Activated T-cell treated with anti-CD3 and anti-CD28 coated beads for 48 hours (primary cell): Measurements from ENCODE around the gene DLG2.
"Not testable (repeated sequence)": the region's sequence is repeated elsewhere in the genome, so short reads cannot be mapped to it uniquely, and the experiment has no call there.

Source experiments
- DNase-seq: peaks from one replicate; pipeline ENCODE4 v3.0.0-alpha.2; 2020; ENCODE audit warnings: low read depth

Gene DLG2

DNA sequence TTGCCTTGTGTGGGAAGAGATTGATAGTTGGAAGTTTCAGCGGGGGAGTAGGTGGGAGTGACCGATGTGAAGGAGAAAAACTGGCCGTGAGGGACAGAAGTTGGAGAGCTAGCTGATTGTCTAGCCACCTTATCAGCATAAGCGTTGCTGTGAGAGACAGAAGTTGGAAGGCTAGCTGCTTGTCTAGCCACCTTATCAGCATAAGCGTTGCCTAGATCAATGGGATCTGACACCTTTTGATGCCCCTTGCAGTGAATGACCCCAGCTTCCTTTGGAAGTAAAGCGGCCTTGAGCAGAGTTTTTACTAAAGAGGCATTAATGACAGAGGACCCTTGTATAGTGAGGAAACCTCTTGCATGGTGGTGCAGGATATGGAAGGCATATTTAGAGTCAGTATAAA is 2183.3 kb downstream of the DLG2 start:
- not testable (repeated sequence) for DNase-seq

DNA sequence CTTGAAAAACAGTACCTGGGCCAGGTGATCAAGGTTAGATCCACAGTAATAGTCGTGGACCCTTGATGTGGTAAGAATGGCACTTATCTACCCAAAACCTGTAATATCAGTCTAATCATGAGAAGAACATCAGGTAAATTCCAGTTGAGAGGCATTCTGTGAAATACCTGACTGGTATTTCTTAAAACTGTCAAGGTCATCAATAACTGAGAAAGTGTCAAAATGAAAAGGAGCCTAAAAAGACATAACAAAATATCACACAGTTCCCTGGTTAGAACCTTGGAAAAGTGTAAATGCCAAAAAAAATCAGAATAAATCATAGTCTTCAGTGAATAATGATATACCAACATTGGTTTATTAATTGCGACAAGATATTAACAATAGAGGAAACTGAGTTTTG is 2185.5 kb downstream of the DLG2 start:
- no peak for DNase-seq

DNA sequence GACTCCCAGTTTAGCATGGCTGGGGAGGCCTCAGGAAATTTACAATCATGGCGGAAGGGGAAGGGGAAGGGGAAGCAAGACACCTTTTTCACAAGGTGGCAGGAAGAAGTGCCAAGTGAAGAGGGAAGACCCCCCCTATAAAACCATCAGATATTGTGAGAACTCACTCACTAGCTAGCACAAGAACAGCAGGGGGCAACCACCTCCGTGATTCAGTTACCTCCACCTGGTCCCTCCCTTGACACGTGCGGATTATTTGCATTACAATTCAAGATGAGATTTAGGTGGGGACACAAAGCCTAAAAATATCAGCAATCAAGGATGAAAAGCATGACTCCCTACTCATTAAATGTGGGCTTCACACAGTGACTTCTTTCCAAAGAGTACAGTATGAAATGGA is 2186.0 kb downstream of the DLG2 start:
- DNase-seq: no peak

DNA sequence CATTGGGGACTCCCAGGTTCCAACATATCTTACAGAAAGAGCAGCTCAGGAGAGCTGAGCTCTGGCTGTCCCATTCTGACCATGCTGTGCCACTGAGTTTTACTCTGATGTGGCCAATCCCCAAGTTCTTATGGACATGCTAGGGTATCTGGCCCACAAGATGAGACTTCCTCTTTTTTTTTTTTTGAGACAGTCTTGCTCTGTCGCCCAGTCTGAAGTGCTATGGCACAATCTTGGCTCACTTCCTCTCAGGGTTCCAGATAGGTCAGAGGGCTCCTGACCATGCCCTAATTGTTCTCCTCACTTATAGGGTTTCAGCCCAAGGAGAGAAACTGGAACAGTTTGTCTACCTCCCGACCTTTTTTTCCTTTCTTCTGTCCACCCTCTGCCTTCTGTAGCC is 2188.7 kb downstream of the DLG2 start:
- no peak for DNase-seq

DNA sequence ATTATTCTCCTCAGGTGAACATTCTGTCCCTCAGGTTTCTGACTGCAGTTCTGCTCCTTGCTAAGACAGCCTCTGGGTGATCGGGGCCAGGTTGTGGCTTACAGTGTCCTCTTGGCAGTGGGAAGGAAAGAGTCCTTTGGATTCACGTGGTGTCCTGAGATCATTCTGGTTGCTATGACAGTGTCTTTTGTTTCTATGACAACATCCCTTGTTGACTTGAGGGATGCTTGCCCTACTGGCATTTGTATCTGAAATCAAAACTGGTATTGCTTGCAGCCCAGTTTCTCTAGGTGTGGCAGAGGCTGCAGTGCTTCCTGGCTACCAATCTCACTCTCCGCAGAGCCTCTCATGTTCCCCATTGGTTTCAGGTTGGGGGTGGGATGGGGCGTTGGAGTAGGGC is 2189.2 kb downstream of the DLG2 start:
- no peak for DNase-seq

DNA sequence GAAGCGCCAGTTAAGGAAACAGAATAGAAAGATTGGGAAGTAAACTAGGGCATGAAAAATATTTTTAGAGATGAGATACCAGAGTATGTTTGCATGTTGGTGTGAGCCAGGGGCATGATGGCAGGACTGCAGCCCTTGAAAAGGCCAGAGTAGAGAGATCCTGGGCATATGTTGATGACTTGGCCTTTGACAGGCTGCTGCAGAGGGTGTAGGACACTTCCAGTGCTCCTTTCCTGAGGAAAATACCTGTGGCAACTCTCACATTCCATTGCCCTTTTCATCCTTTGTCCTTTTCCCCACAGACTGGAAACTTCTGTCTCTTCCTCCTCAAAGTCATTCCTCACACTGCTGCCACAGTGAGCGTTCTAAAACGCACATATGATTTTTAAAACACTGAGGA is 2190.3 kb downstream of the DLG2 start:
- DNase-seq: no peak

DNA sequence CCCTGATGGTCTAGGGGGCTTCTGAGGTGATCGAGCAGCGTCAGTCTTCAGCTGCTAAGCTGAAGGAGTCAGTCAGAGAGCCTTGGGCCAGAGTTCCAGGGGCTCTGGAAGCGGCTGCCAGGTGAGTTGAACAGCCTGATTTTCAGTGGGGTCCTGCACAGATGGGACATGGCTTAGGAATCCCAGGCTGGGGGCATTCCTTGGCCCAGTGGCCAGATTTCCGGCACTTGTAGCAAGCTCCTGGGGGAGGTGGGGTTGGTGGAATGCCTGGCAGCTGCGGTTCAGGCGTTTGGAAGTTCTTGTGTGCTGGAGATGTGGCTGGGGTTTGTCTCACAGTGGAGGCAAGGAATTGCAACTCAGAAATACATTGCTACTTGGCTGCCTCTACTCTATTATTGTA is 2192.3 kb downstream of the DLG2 start:
- not testable (repeated sequence) for DNase-seq

DNA sequence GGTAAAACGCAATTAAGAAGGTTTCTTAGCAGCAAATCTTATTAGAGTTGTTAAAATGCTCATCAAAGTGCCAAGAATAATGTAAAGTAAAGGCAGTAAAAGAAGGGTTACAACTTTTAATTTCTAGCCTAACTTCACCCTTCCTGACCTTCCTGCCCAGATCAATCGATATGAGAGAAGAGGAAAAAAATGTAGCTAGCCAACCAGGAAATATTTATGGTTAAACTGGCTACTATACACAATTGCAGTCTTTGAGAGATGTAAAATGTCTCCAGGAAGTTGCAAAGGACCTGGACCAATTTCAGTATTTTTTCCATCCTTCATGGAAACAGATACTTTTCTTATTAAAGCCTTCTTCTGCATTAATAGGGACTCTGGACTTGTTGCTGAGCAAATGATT is 2199.2 kb downstream of the DLG2 start:
- no peak for DNase-seq

DNA sequence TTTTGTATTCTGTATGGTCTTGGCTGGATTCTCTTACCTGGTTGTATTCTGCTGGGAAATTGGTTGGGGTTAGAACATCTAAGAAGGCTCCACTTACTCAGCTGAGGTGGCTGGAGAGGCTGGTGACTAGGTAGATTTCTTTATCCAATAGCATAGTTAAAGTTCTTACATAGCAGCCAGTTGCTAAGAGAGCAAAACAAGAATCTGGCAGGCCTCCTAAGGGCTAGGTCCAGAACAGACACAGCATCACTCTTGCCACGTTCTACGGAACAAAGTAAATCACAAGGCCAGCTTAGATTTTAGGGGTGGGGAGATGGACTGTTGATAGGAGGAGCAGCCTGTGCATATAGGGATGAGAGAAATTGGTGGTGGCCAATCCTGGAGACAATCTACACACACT is 2199.6 kb downstream of the DLG2 start:
- DNase-seq: no peak

DNA sequence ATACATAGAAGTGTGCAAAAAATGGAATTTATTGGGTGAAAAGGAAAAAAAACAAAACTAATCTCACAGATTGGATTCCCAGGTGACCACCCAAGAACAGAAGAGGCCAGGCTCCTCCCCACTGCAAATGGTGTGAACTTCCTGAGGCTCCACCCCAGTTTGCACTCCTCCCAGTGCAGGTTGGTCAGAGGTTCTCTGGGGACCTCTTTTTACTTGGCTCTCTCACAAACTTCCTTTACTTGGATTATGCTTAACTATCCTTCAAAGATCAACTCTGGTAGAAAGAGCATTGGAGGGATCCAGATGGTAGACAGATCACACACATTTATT is 2202.0 kb downstream of the DLG2 start:
- no peak for DNase-seq

DNA sequence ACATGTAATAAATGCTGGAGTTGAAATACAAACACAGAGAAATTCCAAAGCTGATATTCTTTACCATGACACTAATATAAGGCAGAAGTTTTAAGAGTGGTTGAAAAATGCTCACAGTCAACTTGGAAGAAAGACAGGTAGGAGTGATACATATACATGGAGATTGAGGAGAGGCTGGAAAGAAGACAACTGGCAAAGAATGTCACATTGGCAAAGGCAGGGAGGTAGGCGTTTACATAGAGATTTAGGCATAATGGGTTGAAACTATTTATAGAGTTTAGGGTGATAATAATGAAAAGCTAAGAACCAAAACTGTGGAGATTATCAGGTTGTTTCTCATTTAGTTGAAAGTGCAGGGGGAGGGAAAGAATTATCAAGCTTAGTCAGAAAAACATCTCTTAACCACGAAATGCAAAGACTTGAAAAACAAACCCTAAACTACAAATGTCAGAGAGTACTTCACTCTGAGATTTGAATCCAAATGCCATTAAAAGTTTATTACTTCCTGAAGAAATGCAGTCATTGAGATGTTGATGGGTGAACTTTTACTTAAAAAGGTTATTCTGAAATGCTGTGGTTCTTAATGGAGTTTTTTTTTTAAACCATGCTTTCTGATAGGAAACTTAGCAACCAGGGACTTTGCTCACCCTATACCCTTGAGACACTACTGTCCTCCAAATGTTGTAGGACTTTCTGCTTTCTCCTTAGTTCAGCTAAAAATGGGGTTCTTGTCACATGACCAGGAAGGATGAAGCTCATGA is 2202.6 kb downstream of the DLG2 start:
- DNase-seq: no peak

DNA sequence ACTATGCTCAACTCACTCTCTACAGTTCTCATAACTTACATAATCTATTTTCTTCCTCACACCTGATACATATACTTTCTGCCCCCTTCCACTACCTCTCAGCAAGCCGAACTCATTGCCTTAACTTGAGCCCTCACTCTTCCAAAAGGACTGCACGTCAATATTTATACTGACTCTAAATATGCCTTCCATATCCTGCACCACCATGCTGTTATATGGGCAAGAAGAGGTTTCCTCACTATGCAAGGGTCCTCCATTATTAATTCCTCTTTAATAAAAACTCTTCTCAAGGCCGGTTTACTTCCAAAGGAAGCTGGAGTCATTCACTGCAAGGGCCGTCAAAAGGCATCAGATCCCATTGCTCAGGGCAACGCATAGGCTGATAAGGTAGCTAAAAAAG is 2204.5 kb downstream of the DLG2 start:
- not testable (repeated sequence) for DNase-seq

DNA sequence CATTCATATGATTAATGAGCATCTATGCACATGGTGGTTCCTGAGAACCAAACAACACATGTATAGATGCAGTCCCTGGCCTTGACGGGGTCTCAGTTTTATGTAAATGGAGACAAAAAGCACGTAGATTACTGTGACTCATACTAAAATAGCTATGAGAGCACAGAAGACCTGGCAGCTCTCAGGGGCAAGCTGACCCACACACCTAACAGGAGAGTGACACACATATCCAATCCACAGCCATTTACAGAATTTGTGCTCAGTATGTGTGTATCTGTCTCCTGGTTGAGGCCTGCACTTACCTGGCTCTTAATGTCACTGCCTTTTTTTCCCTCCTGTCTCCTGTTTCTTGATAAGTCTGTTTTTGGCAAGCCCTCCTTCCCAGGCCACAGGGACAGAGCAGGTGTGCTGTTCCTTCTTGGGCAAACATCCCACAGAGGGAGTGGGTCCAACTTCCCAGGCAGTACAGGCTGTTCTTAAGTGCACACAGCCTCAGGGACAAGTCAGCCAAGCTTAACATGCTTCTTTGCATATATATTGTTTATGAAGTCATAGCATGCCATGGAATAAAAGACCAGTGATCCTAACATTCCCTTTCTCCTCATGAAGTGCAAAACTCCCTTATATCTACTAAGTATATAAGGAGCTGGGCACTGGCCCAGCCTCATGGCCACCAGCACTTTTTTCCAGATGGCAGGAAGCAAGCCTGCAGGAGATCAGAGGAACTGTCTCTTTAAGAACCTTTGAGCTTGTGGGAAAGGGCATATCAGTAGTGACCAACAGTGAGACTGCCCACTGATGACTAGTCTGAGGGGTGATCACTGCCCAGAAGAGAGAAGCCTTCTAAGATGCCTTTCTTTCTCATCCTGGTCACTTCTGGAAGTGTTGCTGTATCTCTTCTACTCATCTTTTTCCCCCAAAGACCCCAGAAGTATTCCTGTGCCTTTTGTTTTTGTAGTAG is 2216.3 kb downstream of the DLG2 start:
- DNase-seq: no peak

DNA sequence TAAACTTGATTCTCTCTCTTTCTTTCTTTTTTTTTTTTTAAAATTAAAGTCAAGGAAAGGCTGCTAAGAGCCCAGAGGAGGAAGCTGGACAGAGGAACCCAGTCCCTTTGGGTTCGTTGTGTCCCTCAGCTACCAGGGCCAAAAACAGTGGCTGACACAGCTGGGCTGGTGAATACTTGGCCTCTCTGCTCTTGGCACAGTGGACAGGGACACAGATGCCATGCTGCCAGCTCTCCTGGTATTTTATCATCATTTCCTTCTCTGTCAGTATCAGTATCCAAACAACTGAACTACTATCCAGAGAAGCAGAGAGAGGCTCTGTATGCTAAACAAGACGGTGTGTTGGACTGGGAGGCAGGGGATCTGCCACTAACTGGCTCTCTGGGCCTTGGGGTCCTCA is 2217.3 kb downstream of the DLG2 start:
- no peak for DNase-seq

DNA sequence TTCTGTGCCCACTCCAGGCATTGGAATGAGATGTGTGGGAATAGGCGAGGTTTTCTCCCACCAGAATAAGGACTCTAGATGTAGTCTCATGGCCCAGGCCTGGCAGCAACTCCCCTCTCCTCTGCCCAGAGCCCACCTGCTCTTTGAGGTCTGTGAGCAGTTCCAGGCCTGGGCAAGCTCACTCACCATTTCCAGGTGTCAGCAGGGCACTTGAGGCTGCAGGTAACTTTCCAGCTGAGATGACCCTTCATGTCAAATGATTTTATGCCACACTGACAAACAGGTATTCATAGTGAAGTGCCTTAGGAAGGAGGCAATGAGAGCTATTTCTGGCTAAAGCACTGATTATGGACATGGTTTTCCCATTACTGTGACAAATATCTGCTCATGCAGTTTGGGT is 2217.7 kb downstream of the DLG2 start:
- no peak for DNase-seq

DNA sequence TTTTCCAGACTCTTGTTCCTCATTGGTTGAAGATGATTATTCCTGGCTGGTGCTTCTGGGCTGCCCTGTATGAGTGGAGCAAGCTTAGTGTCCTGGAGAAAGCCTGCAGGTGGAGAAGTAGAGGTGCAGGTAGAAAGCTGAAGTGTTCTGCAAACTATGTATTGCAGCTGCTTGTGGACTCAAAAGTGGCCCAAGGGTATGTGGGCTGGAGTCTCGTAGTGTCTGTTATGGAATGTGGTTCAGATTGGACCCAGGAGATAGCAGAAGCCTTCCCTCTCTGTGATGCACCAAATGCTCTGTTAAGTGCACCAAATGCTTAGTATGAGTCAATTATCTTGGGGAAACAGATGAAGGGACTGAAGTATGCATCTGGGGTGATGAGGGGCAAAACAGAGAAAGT is 2218.2 kb downstream of the DLG2 start:
- no peak for DNase-seq
